Measurements from ENCODE around the gene KIF3B.
"Not testable (repeated sequence)": the region's sequence is repeated elsewhere in the genome, so short reads cannot be mapped to it uniquely, and the experiment has no call there.

The KIF3B gene

GRCh38 chr20:32251470-32251869 is 26.0 kb upstream of the KIF3B start:
- no peak overlapping the region for H3K9ac ChIP-seq (ENCODE audit: low read depth, low read length)
- H3K9me3 ChIP-seq (ENCODE audit: insufficient read depth, low read depth, low read length) = no peaks in the 10 kb centered on the region
- no peak overlapping the region for H3K27ac ChIP-seq (ENCODE audit: low read depth, low read length)
- H3K4me1 ChIP-seq (ENCODE audit: insufficient read depth, low read length) = no peaks in the 10 kb centered on the region
- H3K27me3 ChIP-seq (ENCODE audit: insufficient read depth, low read length) = no peaks in the 10 kb centered on the region
- H3K4me3 ChIP-seq (ENCODE audit: low read length) = no peak overlapping the region
- no peaks in the 10 kb centered on the region for H3K36me3 ChIP-seq (ENCODE audit: insufficient read depth, low read length)
- WGBS = 88% methylated on average over 3 of the region's 3 CpGs

- H3K4me3 ChIP-seq (ENCODE audit: low read length) = no peak overlapping the region
- H3K9ac ChIP-seq (ENCODE audit: low read depth, low read length) = no peak overlapping the region
- H3K27ac ChIP-seq (ENCODE audit: low read depth, low read length) = no peak overlapping the region
- 95% methylated on average over 6 of the region's 6 CpGs for WGBS
- H3K36me3 ChIP-seq (ENCODE audit: insufficient read depth, low read length) = no peaks in the 10 kb centered on the region
- H3K9me3 ChIP-seq (ENCODE audit: insufficient read depth, low read depth, low read length) = no peaks in the 10 kb centered on the region
- no peaks in the 10 kb centered on the region for H3K27me3 ChIP-seq (ENCODE audit: insufficient read depth, low read length)
- no peaks in the 10 kb centered on the region for H3K4me1 ChIP-seq (ENCODE audit: insufficient read depth, low read length)
These were observed 25.3 kb upstream of the KIF3B start for GRCh38 chr20:32252189-32252588.

GRCh38 chr20:32260973-32261372 is 16.5 kb upstream of the KIF3B start:
- H3K4me1 ChIP-seq (ENCODE audit: insufficient read depth, low read length); H3K9ac ChIP-seq (ENCODE audit: low read depth, low read length): not testable (repeated sequence)
- WGBS = 97% methylated on average over 10 of the region's 10 CpGs

GRCh38 chr20:32261644-32262043 is 15.8 kb upstream of the KIF3B start:
- WGBS = 91% methylated on average over 2 of the region's 2 CpGs
- Histone ChIP-seq H3K36me3 (ENCODE audit: insufficient read depth, low read length) (no peaks in the 10 kb centered on the region), H3K9me3 (ENCODE audit: insufficient read depth, low read depth, low read length) (no peaks in the 10 kb centered on the region), H3K4me3 (ENCODE audit: low read length) (no peak overlapping the region), H3K27ac (ENCODE audit: low read depth, low read length) (no peak overlapping the region), H3K27me3 (ENCODE audit: insufficient read depth, low read length) (no peaks in the 10 kb centered on the region), H3K4me1 (ENCODE audit: insufficient read depth, low read length) (no peaks in the 10 kb centered on the region), H3K9ac (ENCODE audit: low read depth, low read length) (no peak overlapping the region)

More at GRCh38 chr20:32260973-32261372, 16.5 kb upstream of the KIF3B start:
- not testable (repeated sequence) for H3K4me3 ChIP-seq (ENCODE audit: low read length); H3K27ac ChIP-seq (ENCODE audit: low read depth, low read length); H3K27me3 ChIP-seq (ENCODE audit: insufficient read depth, low read length); H3K36me3 ChIP-seq (ENCODE audit: insufficient read depth, low read length); H3K9me3 ChIP-seq (ENCODE audit: insufficient read depth, low read depth, low read length)

GRCh38 chr20:32263398-32263954 is 14.0 kb upstream of the KIF3B start:
- Histone ChIP-seq H3K27me3 (ENCODE audit: insufficient read depth, low read length) (no peaks in the 10 kb centered on the region), H3K4me1 (ENCODE audit: insufficient read depth, low read length) (no peaks in the 10 kb centered on the region)

GRCh38 chr20:32271620-32272019 is 5.8 kb upstream of the KIF3B start:
- 92% methylated on average over 5 of the region's 5 CpGs for WGBS
- H3K4me3 ChIP-seq (ENCODE audit: low read length) = no peak overlapping the region

More at GRCh38 chr20:32263398-32263954, 14.0 kb upstream of the KIF3B start:
- Histone ChIP-seq H3K9me3 (ENCODE audit: insufficient read depth, low read depth, low read length) (no peaks in the 10 kb centered on the region), H3K36me3 (ENCODE audit: insufficient read depth, low read length) (no peaks in the 10 kb centered on the region), H3K9ac (ENCODE audit: low read depth, low read length) (no peak overlapping the region), H3K27ac (ENCODE audit: low read depth, low read length) (no peak overlapping the region), H3K4me3 (ENCODE audit: low read length) (no peak overlapping the region)
- 84% methylated on average over 7 of the region's 7 CpGs for WGBS

GRCh38 chr20:32274359-32274758 is 3.1 kb upstream of the KIF3B start:
- 89% methylated on average over 2 of the region's 3 CpGs for WGBS
- Histone ChIP-seq H3K9ac (ENCODE audit: low read depth, low read length) (no peak overlapping the region), H3K27ac (ENCODE audit: low read depth, low read length) (no peak overlapping the region), H3K36me3 (ENCODE audit: insufficient read depth, low read length) (no peaks in the 10 kb centered on the region), H3K27me3 (ENCODE audit: insufficient read depth, low read length) (no peaks in the 10 kb centered on the region), H3K4me3 (ENCODE audit: low read length) (no peak overlapping the region), H3K9me3 (ENCODE audit: insufficient read depth, low read depth, low read length) (peaks cover 2% of the 10 kb centered on the region; the same call in 1 of the 2 replicates), H3K4me1 (ENCODE audit: insufficient read depth, low read length) (peaks cover 5% of the 10 kb centered on the region; the same call in 1 of the 2 replicates)

More at GRCh38 chr20:32271620-32272019, 5.8 kb upstream of the KIF3B start:
- Histone ChIP-seq H3K27ac (ENCODE audit: low read depth, low read length) (no peak overlapping the region), H3K4me1 (ENCODE audit: insufficient read depth, low read length) (no peaks in the 10 kb centered on the region), H3K9ac (ENCODE audit: low read depth, low read length) (no peak overlapping the region), H3K27me3 (ENCODE audit: insufficient read depth, low read length) (no peaks in the 10 kb centered on the region), H3K9me3 (ENCODE audit: insufficient read depth, low read depth, low read length) (peaks cover 2% of the 10 kb centered on the region; the same call in 1 of the 2 replicates), H3K36me3 (ENCODE audit: insufficient read depth, low read length) (no peaks in the 10 kb centered on the region)

DNA sequence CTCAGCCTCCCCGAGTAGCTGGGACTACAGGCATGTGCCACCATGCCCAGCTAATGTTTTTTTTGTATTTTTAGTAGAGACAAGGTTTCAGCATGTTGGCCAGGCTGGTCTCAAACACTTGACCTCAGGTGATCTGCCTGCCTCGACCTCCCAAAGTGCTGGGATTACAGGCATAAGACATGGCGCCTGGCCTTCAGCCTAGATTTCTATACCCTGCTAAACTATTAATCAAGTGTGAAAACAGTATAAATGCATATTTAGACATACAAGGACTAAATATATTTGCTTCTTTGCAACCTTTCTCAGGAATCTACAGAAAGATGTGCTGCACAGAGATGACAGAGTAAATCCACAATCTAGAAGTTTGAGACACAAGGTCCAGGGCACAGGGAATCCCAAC is 2.3 kb upstream of the KIF3B start:
- H3K27ac ChIP-seq (ENCODE audit: low read depth, low read length); H3K4me1 ChIP-seq (ENCODE audit: insufficient read depth, low read length); H3K27me3 ChIP-seq (ENCODE audit: insufficient read depth, low read length); H3K9ac ChIP-seq (ENCODE audit: low read depth, low read length); H3K4me3 ChIP-seq (ENCODE audit: low read length); H3K36me3 ChIP-seq (ENCODE audit: insufficient read depth, low read length); H3K9me3 ChIP-seq (ENCODE audit: insufficient read depth, low read depth, low read length): not testable (repeated sequence)
- WGBS = 86% methylated on average over 3 of the region's 3 CpGs

DNA sequence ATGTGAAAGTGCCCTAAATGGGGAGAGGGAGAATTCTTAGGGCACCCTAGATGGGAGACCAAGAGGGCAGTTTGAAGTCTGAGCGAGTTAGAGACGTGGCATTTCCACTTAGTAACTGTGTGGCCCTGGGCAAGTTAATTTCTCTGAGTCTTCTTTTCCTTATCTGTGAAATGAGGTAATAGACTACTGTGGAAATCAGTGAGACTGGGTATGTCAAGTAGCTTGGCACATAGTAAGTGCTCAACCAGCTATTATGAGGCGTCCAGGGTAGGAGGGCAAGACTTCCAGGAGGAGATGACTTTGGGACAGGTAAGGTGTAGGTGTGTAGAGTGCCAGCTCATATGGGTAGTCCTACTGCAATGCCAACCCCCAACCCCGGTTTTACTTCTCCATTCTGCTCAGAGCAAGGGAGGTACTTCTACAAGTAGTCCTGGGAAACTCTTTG is 770 bp downstream of the KIF3B start:
- peaks cover 2% of the 10 kb centered on the region; the same call in 1 of the 2 replicates for H3K9me3 ChIP-seq (ENCODE audit: insufficient read depth, low read depth, low read length)
- WGBS = 81% methylated on average over 4 of the region's 4 CpGs
- H3K4me1 ChIP-seq (ENCODE audit: insufficient read depth, low read length) = peaks cover 5% of the 10 kb centered on the region; the same call in 1 of the 2 replicates
- peaks cover 3% of the 10 kb centered on the region; the same call in 1 of the 2 replicates for H3K36me3 ChIP-seq (ENCODE audit: insufficient read depth, low read length)
- H3K9ac ChIP-seq (ENCODE audit: low read depth, low read length) = peak overlapping the region; percentile 73; the same call in 1 of the 2 replicates
- H3K4me3 ChIP-seq (ENCODE audit: low read length) = peak overlapping the region; percentile 87
- no peak overlapping the region for H3K27ac ChIP-seq (ENCODE audit: low read depth, low read length)
- H3K27me3 ChIP-seq (ENCODE audit: insufficient read depth, low read length) = no peaks in the 10 kb centered on the region

DNA sequence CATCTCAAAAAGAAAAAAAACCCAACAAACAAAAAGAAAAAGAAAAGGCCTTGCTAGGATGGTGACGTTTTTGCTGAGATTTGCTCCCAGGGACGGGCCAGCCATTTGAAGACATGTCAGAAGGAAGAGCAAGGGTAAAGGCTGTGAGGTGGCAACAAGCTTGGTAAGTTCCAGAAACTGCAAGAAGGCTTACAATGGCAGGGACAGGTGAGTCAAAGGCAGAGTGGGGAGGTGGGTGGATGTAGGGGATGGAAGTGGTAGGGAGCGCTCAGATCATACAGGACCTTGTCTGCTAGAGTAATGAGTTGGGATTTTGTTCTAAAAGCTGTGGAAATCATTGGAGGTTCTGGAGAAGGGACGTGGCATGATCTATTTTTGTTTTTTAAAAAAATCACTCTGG is 4.3 kb downstream of the KIF3B start:
- Histone ChIP-seq H3K4me3 (ENCODE audit: low read length) (no peak overlapping the region), H3K27me3 (ENCODE audit: insufficient read depth, low read length) (no peaks in the 10 kb centered on the region), H3K4me1 (ENCODE audit: insufficient read depth, low read length) (peaks cover 5% of the 10 kb centered on the region; the same call in 1 of the 2 replicates), H3K9ac (ENCODE audit: low read depth, low read length) (no peak overlapping the region), H3K27ac (ENCODE audit: low read depth, low read length) (no peak overlapping the region), H3K9me3 (ENCODE audit: insufficient read depth, low read depth, low read length) (no peaks in the 10 kb centered on the region), H3K36me3 (ENCODE audit: insufficient read depth, low read length) (peaks cover 3% of the 10 kb centered on the region; the same call in 1 of the 2 replicates)
- 91% methylated on average over 4 of the region's 4 CpGs for WGBS

DNA sequence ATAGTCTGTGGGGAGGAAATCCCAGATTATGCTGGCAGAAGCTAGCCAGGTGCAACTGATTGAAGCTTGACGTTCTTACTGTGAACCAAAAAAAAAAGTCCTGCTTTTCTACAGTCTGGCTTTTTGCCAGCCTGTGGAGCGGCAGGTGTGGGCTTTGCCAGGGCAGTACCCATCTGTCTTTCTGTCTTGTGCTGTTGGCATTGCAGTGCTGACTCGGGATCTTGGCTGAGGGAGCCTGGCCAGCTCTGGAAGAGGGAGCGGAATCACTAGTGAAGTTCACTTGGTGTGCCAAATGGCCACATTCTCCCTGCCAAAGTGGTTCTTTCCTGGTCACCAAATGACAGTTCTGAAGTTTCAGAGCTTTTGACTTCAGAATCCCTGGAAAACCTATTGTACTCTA is 5.0 kb downstream of the KIF3B start:
- H3K4me3 ChIP-seq (ENCODE audit: low read length) = no peak overlapping the region
- H3K9ac ChIP-seq (ENCODE audit: low read depth, low read length) = no peak overlapping the region
- H3K36me3 ChIP-seq (ENCODE audit: insufficient read depth, low read length) = peaks cover 3% of the 10 kb centered on the region; the same call in 1 of the 2 replicates
- peaks cover 5% of the 10 kb centered on the region; the same call in 1 of the 2 replicates for H3K4me1 ChIP-seq (ENCODE audit: insufficient read depth, low read length)
- 92% methylated on average over 4 of the region's 4 CpGs for WGBS
- H3K9me3 ChIP-seq (ENCODE audit: insufficient read depth, low read depth, low read length) = no peaks in the 10 kb centered on the region
- no peak overlapping the region for H3K27ac ChIP-seq (ENCODE audit: low read depth, low read length)
- no peaks in the 10 kb centered on the region for H3K27me3 ChIP-seq (ENCODE audit: insufficient read depth, low read length)

Data from HUES64 (cell line).